HG03139 (cell line): ENCODE results near the gene TMEM190.

Source experiments
- ATAC-seq: cut with Tn5 transposase; IDR thresholded peaks from one replicate; pipeline ENCODE4 v1.9.1; 2021; ENCODE audit not compliant: unreplicated experiment

Gene TMEM190

GRCh38 chr19:55350620-55351315 lies 25.9 kb upstream of the TMEM190 start:
- no peak for ATAC-seq

GRCh38 chr19:55352040-55352439 lies 24.6 kb upstream of the TMEM190 start:
- no peak for ATAC-seq

GRCh38 chr19:55352549-55353145 lies 24.0 kb upstream of the TMEM190 start:
- ATAC-seq = no peak

- ATAC-seq = no peak
These were observed 23.2 kb upstream of the TMEM190 start for GRCh38 chr19:55353356-55353802.

- ATAC-seq = no peak
These were observed 22.6 kb upstream of the TMEM190 start for GRCh38 chr19:55353803-55354697.

- no peak for ATAC-seq
These were observed 21.9 kb upstream of the TMEM190 start, which contains the start of gene COX6B2 for GRCh38 chr19:55354698-55355212. COX6B2 (minus strand) TSS chr19:55354719; CDS start chr19:55354521, 198 bp downstream.

- ATAC-seq = no peak
These were observed 21.3 kb upstream of the TMEM190 start for GRCh38 chr19:55355213-55355821.

GRCh38 chr19:55358493-55358892 lies 18.1 kb upstream of the TMEM190 start:
- ATAC-seq = no peak

GRCh38 chr19:55358943-55359908 lies 17.4 kb upstream of the TMEM190 start:
- ATAC-seq = no peak

GRCh38 chr19:55360902-55361301 lies 15.7 kb upstream of the TMEM190 start:
- no peak for ATAC-seq

- no peak for ATAC-seq
These were observed 14.2 kb upstream of the TMEM190 start for GRCh38 chr19:55362174-55362989.

- no peak for ATAC-seq
These were observed 13.5 kb upstream of the TMEM190 start, which contains the start of gene GARIN5B for GRCh38 chr19:55362990-55363716. GARIN5B (minus strand) TSS chr19:55363260; CDS start chr19:55363066, 194 bp downstream.

GRCh38 chr19:55365245-55365644 lies 11.4 kb upstream of the TMEM190 start:
- no peak for ATAC-seq

GRCh38 chr19:55365964-55366363 lies 10.7 kb upstream of the TMEM190 start:
- no peak for ATAC-seq

- ATAC-seq = no peak
These were observed 9.8 kb upstream of the TMEM190 start for GRCh38 chr19:55366790-55367189.

GRCh38 chr19:55368106-55368505 lies 8.5 kb upstream of the TMEM190 start:
- ATAC-seq = no peak

GRCh38 chr19:55368701-55369563 lies 7.7 kb upstream of the TMEM190 start:
- no peak for ATAC-seq
